Stimulated activated CD8-positive, alpha-beta memory T cell treated with anti-CD3 and anti-CD28 coated beads, Interleukin-7, amount 100 ng/mL, for 48 hours (primary cell): Measurements from ENCODE around the gene PKIG.
"Not testable (repeated sequence)": the region's sequence is repeated elsewhere in the genome, so short reads cannot be mapped to it uniquely, and the experiment has no call there.

ENCODE experiments used
- DNase-seq, 2 donors: peaks; one replicate each; pipeline ENCODE4 v3.0.0-alpha.2; 2020; ENCODE audit warnings: low read depth in 1 of 2; ENCODE audit errors: extremely low read depth in 1 of 2

PKIG gene

GRCh38 chr20:44582311-44583025 lies at the start of gene PKIG:
TSS of gene PKIG (plus strand) at chr20:44582579. CDS start at chr20:44614557, 31,978 bp downstream.
- DNase-seq: no peak

DNA sequence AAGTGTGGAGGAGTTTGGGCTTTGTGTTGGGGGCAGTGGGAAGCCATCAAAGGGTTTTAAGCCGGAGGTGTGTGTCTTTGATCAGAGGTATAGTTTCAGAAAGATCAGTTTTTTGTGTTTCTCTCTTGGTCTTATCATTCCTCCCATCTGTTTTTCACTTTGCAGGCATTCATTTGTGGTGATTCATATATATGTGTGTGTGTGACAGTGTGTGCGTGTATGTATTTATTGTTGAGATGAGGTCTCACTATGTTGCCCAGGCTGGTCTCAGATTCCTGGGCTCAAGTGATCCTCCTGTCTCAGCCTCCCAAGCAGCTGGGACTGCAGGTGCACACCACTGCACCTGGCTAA lies 49.4 kb upstream of the PKIG start:
- DNase-seq: no peak

DNA sequence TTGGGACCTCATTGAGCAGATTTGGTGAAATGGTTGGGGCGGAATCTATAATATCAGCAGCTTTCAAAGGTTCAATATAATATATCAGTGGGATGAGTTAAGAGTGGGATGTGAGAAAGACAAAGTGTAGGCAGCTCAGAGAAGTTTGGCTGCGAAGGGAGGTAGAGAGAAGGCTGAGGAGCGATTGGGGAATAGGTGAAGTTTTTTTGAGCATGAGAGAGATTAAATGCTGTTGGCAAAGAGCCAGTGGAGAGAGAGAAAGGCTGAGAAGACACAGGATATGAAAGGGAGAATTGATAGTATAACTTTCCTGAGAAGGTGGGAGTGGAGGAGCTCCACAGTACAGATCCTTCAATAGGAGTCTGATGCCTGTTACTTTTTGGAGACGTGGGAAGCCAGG lies 48.5 kb upstream of the PKIG start:
- no peak for DNase-seq

- DNase-seq: no peak
These were observed 46.2 kb upstream of the PKIG start for GRCh38 chr20:44536175-44536574.

GRCh38 chr20:44537993-44538392 lies 44.4 kb upstream of the PKIG start:
- no peak for DNase-seq

DNA sequence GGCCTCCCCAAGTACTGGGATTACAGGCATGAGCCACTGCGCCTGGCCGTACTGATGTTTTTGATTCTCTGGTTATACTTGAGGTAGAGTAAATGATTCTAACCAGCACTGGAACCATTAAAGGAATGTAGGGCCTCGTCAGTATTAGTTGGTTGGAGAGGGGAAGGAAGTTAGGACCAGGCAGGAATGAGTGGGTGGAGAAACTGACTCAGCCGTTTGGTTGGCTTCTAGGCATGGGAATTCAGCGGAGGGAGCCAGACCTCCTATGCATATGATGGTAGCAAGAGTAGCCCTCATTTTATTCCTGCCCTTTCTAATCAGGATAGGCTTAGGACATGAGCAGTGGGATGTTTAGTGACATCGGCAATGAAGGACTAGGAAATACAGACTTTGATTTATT lies 41.5 kb upstream of the PKIG start:
- DNase-seq: no peak

- no peak for DNase-seq
These were observed 40.4 kb upstream of the PKIG start for GRCh38 chr20:44541992-44542391.

DNA sequence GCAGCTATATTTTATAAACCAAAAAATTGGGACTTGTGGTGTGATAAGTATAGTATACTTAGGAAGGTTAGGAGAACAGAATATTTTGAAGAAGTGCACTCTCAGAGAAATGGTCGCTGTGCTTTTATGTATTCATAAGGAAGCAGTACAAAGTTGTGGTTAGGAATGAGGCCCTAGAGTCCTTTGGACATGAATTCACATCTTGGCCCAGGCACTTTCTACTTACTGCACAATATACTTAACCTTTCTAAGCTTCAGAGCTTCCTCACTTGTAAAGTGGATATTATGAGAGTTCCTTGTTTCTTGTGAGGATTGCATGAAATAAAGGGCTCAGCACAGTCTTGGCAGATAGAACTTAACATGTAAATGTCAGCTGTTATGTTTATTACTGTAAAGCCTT lies 39.5 kb upstream of the PKIG start:
- no peak for DNase-seq

- no peak for DNase-seq
These were observed 39.0 kb upstream of the PKIG start for GRCh38 chr20:44543358-44543757.

DNA sequence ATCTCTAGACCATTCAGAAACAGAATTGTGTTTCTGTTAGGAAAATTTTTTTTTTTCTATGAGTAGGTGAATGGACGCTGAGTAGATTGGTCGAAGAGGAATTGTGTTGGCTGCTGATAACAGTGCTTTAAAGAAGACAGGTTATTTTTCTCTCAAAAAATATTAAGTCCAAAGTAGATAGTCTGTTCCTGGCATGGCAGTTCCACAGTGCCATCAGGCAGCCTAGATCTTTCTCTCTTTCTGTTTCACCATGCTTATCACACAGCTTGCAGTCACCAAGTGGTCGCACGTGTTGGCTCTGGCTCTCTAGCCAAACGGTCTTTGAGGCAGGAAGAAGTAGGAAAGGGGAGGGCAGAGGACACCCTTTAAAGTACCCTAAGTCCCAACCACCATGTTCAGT lies 38.1 kb upstream of the PKIG start:
- DNase-seq: no peak

- no peak for DNase-seq
These were observed 35.0 kb upstream of the PKIG start for GRCh38 chr20:44547419-44547818.

DNA sequence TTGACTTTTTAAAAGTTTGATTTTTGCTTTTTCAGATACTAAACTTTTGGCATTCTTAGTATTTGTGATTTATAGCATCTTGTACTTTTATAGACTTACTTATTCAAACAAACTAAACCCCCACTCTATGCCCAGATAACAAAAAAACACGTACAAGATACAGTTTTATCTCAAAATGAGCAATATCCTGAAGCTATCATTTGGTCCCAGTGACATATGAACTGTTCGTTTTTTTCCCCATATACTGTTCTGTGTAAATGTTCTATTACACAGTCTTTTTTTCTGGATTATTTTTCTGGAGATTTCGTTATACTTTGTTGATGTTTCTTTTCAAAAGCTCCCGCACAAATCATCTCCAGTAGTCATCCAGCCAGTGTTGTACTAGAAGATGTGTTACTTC lies 33.3 kb upstream of the PKIG start:
- no peak for DNase-seq

DNA sequence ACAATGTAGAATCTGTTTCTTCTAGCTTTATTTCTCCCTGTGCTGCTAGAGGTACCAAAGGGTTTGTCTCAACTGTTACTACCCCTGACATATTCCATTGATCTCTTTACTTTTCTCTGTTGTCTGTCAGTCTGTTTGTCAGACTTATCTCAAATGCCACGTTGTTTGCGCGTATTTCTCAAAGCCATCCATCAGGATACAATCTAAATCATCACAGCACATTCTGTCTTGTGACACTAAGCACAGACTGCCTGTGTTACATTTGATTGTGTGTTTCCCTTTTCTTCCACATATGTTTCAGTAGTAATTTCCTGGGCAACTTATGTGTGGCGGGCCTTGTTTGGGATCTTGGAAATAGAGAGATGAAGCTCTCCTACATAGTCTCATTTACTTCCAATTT lies 30.3 kb upstream of the PKIG start:
- no peak for DNase-seq

- no peak for DNase-seq
These were observed 29.8 kb upstream of the PKIG start for GRCh38 chr20:44552568-44552949.

GRCh38 chr20:44552950-44553908 lies 29.1 kb upstream of the PKIG start:
- no peak for DNase-seq

- DNase-seq: no peak
These were observed 23.1 kb upstream of the PKIG start for GRCh38 chr20:44559302-44559701.

DNA sequence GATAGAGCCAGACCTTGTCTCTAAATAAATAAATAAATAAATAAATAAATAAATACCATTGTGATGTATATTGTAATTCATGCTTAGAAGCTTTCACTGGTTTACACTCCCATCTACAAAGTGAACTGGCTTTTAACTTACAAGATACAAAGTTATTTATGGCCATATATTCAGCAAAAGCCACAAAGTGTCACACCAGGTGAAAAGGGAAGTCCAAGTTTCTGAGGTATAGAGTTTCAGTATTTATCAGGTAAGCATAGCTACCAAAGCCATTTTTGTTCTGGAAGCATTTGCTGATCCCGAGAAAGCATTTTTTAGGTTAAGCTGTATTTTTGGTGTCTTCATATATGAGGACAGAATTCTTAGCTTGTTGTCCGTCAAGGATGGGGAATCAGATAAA lies 22.1 kb upstream of the PKIG start:
- no peak for DNase-seq

GRCh38 chr20:44560818-44561217 lies 21.6 kb upstream of the PKIG start:
- not testable (repeated sequence) for DNase-seq

GRCh38 chr20:44561876-44562275 lies 20.5 kb upstream of the PKIG start:
- DNase-seq: no peak

GRCh38 chr20:44566018-44566417 lies 16.4 kb upstream of the PKIG start:
- no peak for DNase-seq

DNA sequence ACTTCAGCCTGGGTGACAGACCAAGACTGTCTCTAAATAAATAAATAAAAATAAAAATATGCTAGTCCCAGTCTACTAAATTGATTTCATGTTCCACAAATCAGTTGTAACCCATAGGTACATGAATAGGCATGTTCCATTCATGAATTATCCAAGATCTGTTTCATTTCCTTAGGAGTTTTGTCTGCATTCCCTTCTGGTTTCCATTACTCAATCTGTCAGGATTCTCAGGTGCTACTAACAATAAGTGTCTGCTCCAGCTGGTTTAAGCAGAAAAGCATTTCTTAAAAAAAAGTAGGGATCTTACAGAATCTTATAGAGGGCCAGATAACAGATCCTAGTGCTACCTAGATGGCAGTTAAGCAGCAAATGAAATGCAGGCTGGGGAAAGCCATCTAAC lies 15.6 kb upstream of the PKIG start:
- no peak for DNase-seq

DNA sequence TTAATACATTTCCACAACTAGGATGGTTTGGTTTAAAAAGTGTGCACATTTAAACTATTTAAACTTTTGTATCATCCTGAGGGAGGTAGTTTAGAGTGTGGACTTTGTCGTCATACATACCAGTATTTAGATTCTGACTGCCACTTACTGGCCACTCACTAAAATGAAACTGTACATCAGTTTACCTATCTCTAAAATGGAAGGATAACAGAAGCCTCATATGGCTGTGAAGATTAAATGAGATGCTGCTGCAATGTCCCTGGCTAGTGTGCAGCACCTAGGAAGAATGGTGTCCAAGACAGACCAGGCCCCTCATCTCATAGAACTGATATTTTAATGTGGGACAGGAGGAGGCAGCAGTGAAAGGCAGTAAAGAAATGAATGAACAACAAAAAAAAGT lies 12.0 kb upstream of the PKIG start:
- DNase-seq: no peak
